HG02763 (cell line): ENCODE results near the gene IL11.

Experiments
- ATAC-seq: cut with Tn5 transposase; IDR thresholded peaks from one replicate; pipeline ENCODE4 v1.9.1; 2021; ENCODE audit warnings: mild to moderate bottlenecking, moderate library complexity; ENCODE audit not compliant: unreplicated experiment

The IL11 gene

DNA sequence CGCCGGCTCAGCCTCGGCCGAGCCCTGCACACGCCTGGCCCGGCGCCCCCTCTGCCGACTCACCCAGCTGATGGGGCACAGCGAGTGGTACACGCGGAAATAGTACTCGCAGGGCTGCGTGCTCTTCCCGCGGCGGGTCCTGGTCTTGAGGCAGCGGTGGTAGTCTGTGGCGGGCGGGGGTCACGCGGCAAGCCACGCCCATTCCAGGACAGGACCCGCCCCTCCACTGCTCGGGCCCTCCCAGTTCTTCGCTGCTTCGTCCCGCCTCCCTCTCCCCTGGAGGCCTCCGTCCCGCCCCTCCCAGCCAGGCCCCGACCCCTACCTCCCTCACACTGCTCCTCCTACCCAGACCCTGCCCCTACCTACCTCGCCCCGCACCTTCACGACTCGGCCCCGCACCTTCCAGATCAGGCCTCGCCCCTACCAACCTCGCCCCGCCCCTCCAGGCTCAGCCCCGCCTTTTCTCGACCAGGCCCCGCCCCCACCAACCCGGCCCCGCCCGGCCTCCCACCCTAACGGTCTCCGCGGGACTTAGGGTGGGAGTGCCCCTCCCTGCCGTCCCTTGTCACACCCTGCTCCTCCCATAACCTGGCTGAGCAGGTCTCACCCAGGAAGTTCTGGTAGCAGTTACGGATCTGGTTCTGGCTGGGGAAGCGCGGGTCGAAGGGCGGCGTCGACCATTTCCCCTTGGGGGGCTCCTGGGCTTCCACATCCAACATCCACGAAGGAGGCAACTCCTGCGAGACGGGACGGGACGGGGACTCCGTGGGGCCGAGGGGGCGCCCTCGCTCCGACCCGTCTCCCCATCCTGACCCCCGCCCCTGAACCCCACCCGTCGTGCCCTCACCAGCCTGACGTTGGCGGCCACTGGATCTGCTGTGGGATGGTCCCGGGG is 16.2 kb downstream of the IL11 start:
- no peak for ATAC-seq

DNA sequence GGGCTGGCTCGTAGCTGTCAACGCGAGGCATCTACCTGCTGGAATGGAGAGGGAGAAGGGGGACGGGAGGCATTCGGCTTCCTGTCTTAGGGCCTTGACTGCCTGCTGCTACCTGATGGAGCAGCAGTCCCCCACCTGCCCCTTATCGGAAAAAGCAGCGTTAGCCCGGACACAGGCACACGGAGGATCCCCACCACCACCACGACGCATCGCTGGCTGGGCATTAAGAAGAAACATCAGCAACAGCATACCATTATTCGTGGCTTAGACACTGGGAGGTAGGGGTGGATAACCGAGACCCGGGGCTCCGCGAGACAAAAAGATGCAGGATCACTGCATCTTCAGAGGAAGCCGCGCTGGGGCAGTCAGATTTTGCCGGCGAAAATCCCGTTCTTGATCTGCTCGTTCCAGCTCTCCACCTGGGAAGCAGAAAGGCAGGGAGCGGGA is 16.9 kb downstream of the IL11 start:
- ATAC-seq, result no peak

DNA sequence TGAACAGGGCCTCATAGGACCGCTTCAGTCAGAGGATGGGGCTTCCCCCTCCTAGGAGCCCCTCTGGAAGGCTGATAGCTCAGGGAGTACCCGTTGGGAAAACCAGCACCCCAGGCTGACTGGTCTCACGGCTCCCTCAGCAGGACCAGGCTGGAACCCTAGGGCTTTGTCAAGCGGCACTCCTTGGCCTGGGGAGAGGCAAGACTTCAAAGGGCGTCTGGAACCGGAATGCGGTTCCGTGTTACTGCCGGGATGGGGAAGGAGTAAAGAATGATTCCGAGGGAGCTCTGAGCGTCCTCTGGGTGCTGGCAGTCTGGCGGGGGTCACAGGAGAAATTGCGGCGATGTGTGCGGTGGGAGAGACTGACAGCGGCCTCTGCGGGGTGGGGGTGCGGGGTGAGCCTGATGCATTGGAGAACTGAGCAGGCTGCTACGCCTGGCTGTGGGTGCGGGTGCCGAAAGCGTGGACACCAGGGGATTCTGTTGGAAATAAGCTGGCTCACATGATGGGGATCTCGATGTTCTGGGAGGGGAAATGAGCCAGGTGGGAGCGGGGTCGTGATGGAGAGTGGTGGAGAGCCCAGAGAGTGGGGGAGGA is 17.6 kb downstream of the IL11 start:
- ATAC-seq, result no peak

DNA sequence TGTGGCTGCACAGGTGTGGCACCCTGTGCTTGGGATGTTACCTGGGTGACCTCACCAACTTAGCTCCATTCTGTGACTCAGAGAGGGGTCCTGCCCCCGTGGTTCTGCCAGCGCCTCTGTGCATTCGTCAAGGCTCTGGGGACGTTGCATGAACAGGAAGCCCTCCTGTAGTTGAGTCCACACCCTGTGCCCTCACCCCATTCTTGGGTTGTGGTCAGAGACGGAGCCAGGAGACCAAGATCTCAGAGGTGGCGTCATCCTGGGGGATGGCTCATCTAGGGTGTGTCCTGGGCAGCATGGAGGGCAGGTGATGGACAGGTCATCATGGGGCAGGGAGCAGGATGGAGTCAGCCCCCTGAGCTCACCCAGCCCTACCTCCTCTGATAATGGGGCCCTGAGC is 18.2 kb downstream of the IL11 start:
- no peak for ATAC-seq

DNA sequence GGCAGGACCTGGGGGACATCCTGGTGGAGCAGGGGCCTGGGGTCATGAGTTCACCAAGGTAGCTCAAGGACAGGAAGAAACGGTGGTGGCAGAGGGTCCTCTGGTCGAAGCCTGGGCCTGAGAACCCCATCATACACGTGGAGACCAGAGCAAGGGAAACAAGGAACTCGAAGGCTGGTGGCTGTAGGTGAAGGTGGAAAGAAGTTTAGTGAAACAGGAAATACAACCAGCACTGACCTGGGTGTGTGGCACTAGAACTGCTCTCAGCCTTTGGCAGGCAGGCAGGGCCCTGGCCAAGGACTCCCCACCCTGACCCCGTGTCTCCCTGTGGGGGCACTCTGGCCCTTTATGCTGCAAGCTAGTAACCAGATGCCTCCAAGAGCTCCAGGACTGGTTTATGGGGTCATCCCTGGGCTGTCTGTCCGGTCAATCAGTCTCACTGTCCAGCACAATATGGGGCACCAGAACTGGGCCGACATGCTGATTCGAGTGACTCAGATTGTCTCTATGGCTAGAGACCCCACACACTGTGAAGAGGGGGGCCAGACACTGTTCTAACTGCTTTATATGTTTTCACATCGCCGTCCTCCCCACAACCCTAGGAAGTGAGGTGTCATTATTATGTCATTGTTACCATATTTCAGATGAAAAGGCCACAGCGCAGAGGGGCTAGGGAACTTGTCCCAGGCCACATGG is 19.5 kb downstream of the IL11 start:
- ATAC-seq, result no peak

DNA sequence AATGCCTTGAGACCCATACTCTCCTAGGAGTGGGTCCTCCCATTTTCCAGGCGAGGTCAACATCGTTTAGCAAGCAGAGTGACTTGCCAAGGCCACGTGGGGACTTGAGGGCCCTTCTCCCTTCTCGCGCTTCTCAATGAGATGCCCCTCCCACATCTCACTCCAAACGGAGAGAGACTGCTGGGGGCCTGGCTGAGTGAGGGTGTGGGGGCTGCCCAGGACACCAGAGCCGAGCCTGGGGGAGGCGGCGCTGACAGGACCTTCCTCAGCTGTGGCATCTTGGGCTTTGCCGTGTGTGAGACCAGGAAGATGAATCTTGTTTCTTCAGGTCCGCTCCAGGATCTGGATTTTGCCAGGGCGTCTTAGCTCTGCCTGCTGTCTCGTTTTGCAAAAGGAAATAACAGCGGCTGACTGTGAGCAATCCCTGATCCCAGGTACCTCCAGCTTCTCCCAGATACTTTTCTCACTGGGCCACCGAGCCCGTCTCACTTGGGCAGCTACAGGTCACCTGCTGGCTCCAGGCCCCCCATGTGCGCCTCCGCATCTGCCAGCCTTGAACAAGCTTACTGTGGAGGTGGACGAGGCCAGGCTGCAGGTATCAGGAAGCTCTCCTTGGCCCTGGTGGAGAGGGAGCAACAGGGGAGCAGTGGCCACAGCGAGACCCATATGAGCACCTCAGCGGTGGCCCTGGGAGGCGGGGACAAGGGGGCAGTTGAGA is 21.8 kb downstream of the IL11 start:
- no peak for ATAC-seq

DNA sequence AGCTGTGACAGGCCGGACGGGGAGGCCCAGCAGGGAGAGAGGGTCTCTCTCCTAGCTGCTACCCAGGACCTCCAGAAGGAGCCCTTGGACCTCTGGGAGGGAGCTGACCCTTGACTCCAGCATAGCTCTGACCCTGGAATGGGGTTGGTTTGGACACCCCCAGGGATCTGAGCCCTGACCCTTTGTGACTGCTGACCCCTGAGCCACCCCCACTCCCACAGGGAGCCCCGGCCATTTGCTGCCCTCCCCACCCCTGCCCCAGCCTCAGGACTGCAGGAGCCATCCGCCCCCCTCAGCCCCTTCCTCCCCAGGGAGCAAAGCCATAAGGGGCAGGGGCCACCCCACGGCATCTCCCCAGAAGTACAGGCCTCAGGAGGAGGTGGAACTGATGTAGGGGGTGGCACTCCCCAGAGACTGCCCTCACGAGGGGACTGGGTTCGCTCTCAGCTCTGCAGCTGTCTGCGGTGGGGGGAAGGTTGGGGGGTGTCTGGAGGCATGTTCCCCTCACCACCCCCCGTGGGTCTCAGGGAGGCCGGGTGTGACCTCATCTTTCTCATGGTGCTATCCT is 22.7 kb downstream of the IL11 start:
- no peak for ATAC-seq

DNA sequence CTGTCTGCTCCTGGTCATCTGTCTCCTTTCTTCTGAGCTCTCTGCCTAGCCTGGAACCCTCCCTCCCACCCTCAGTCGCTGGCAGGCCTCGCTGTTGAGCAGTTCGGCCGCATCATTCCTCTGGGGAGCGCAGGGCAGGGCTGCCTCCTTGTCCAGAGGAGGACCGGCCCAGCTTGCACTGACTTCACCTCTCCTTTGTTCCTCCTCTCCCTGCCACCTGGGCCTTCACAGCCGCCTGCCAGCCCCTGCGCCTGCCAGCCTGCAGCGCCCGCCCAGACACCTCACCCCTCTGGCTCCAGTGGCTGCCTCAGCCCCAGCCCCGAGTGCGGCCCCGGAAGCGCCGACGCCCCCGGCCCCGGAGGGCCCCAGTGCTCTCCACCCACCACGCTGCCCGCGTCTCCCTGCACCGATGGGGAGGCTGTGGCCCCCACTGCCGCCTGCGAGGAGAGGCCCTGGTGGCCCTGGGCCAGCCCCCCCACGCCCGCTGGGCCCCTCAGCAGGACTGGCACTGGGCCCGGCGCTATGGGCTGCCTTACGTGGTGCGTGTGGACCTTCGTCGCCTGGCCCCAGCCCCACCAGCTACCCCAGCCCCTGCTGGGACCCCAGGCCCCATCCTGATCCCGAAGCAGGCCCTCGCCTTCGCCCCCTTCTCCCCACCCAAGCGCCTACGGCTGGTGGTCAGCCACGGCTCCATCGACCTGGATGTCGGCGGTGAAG is 23.4 kb downstream of the IL11 start:
- no peak for ATAC-seq

DNA sequence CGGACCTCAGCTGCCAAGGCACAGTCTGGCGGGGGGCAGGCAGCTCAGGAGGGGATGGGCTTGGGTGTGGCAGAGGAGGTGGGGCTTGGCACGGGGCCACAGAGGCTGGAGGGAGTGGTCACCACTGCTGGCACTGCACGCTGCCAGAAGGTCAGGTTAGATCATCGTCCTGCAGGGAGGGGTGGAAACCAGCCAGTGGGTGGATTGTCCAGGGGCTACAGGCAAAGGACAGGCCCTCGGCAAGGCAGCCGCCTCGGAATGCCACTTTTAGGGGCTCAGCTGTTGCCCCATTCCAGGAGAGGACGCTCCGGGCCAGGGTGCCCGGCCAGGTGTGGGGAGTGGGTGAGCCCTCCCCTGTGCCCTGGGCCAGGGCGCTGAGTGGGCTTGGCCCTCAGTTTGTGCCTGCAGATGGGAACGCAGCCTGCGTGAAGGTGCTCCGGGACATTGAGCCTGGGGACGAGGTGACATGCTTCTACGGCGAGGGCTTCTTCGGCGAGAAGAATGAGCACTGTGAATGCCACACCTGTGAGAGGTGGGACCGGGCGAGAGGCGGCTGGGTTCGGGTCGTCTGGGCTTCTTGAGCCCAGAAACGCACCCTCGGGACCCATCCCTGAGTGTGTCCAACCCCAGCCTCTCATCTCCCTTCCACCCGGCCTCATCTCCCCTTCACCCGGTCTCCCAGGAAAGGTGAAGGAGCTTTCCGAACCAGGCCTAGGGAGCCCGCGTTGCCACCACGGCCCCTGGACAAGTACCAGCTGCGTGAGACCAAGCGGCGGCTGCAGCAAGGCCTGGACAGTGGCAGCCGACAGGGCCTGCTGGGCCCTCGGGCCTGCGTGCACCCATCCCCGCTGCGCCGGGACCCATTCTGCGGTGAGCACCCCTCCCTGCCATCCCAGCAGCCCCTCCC is 24.2 kb downstream of the IL11 start:
- no peak for ATAC-seq

DNA sequence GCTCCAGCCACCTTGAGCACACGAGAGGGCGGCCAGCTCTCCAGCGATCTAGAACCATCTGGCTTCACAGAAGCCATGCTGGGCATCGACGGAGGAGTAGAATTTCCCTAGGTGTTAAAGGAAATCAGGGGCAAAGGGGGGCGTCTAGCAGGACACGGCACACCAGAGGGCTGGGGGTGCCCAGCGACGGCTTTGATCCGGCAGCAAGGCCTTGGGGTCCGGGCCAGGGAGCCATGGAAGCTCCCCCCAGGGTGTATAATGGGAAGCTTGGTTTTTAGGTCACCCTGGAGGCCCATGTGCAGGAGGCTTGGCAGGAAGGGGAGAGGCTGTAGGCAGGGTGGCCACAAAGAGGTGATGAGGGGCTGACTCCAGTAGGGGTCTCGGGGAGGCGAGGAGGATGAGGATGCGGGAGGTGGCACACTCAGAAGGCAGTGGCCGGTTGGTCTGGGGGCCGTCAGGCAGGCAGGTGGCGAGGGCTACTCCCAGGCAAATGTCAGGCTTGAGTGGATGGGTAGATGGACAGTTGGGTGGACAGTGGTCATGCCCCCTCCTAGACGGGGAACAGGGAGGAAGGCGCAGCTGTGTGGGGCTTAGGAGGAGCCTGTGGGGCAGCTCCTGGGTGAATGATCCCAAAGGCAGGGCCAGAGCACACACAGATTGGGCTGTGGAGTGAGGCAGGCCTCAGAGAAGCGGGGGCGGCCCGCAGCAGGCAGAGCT is 25.0 kb downstream of the IL11 start:
- no peak for ATAC-seq

DNA sequence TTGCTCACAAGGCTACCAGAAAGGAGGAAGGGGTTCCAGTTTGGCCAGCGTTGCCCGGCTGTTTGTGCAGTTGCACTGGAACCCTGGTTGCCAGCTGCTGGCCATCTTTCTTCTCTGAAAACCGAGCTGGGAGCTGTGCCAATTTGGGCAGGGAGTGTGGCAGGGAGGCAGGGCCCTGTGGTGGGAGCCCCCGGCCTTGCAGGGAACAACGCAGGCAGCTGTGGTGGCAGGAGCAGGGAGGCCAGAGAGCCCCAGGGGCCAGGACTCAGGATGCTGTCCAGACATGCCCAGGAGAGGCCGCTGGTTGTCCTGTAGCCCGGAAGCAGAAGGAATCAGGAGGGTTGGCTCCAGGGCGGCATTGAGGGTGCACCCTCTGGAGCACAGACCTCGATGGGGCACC is 25.8 kb downstream of the IL11 start:
- ATAC-seq, result no peak

DNA sequence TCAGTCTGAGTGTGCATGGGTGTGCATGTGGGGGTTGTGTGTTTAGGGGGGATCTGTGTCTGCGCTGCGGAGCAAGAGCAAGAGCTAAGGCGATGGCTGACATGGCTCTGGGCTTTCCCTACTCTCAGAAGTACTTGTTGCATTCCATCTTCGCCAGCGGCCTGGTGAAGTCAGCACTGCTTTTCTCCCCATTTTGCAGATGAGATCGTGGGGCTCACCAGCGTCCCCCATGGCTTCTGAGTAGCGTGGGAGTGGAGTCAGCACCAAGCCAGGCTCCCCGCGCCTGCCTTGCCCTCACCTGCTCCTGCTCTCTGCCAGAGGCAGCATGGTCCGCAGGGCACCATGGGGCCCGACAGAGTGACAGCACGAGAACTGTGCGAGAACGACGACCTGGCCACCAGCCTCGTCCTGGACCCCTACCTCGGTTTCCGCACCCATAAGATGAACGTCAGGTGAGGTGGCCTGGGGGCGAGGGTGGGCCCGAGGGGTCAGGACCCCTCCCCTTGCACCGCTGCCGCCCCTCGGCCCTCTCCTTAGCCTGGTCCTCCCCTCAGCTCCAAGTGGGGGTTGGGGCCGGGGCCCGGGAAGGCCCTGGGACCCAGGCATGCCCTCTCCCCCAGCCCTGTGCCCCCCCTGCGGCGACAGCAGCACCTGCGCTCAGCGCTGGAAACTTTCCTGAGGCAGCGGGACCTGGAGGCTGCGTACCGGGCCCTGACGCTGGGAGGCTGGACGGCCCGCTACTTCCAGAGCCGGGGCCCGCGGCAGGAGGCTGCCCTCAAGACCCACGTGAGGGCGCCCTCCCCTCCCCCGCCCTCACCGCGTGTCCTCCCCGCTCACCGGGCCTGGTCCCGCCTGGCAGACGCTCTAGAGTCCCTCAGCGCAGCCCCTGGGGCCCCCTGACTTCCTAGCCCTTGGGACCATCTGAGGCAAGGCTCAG is 28.4 kb downstream of the IL11 start:
- ATAC-seq, result no peak

DNA sequence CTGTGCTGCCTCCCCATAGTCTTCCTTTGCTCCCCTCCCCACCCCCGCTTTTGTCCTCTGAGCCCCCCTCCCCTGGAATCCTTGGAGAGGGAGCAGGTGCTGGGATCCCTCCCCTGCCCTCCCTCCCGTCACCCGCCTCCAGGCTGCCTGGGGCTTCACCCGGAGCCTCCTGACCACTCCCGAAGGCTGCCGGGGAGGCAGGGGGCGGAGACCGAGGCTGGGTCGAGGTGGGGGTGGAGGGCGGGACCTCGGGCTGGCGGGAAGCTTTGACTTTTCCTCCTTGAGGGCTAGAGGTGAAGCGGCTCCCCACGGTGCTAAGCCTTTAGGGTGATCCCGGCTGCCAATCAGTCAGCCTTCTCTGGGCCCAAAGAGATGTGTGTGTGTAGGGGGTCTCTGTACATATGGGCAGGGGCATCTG is 29.1 kb downstream of the IL11 start:
- no peak for ATAC-seq

DNA sequence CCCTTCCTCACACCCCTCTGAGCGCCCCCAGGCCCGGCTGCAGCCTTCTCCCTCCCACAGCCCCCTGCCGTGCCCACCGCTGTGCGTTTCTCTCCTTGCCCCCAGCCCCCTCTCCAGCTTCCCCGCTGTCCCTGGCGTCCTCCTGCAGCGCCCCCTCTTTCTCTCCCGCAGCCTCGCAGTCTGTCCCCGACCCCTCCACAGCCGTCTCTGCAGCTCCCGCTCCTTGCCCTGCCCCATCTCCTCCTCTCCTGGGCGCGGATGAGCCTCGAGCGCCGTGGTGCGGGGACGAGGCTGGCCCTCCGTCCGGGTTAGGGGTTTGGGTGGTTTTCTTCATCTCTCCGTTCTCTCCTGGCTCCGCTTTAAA is 29.5 kb downstream of the IL11 start:
- ATAC-seq, result no peak

DNA sequence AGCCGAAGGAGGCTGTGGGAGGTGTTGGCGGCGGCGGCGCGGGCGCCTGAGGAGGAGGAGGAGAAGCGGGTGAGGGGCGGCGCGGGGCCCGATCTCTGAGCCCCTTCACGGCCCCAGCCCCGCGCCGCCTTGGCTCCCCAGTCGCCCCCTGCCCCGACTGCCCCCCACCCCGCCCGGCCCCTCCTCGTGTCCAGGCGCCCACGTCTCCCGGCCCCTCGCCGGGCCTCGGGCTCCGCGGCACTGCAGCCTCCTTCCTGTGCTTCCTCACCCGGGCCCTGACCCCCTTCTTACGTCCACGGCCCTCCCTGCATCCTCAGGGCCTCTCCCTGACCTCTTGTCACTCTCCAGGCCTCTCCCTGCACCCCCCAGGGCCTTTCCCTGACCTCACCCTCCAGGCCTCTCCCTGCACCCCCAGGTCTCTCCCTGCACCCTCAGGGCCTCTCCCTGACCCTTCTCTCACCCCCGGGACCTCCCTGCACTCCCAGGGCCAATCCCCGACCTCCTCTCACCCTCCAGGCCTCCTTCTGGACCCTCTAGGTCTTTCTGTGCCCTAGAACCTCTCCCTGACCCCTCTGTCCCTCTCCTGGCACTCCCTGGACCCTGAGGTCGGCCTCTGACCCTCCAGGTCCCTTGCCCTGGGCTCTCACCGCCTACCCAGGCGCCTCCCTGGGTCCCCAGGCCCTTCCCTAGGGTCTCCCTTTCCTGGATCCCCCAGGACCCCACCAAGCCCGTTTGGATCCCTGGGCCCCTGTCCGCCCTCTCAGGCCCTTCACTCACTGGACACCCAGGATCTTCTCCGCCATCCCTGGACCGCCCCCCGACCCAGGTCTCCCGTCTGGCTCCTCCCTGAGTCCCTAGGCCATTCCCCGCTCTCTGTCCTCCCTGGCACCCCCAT is 30.1 kb downstream of the IL11 start:
- ATAC-seq, result no peak

DNA sequence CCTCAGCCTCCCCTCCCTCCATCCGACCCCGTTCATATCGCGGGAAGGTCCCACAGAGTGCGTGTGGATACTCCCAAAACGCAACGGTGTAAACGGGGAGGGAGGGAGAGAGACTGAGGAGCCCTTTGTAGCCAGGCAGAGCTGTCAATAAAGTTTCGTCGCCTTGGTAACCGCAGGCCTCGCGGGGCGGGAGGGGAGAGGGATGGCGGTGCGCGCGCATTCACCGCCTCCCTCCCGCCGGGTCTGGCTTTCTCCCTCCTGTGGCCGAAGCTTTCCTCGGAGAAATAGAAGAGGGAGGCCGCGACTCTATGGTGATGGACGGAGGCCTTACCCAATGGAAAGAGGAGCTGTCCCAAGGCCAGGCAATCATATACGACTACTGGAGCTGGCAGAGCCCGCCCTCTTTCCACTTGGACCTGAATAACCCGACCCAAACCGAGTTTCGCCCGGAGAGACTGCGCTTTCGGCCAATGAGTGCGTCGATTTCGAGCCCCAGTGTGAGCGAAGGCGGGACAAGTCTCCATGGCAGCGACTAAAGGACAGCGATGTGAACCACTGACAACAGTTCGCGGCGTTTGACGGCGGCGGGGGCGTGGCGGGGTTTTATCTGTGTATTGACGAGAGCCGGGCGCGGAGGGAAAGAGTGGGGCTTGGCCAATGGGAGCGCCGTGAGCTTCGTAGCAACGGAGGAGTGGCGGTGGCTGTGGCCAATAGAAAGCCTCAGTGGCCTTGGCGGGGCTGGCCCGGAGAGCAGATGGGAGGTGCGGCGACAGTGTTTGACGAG is 31.0 kb downstream of the IL11 start, which contains the start of gene KMT5C:
Gene KMT5C (plus strand): TSS at position 772 of the 784 bp plus-strand sequence. CDS start 2,061 bp downstream, outside the sequence.
- ATAC-seq, result peak; percentile 85
